8988T (cell line): ENCODE measurements around the gene TSPAN3.

Experiments used
- DNase-seq: peaks from one replicate; pipeline ENCODE4 v3.0.0; 2011

Gene TSPAN3

GRCh38 chr15:77002954-77003912 lies 67.7 kb downstream of the TSPAN3 start:
- DNase-seq = no peak

- DNase-seq = no peak
These were observed 68.5 kb downstream of the TSPAN3 start for GRCh38 chr15:77002436-77002835.

- DNase-seq = no peak
These were observed 68.9 kb downstream of the TSPAN3 start for GRCh38 chr15:77001966-77002365.

- no peak for DNase-seq
These were observed 69.6 kb downstream of the TSPAN3 start for GRCh38 chr15:77001351-77001750.

GRCh38 chr15:76999996-77000395 lies 70.9 kb downstream of the TSPAN3 start:
- no peak for DNase-seq

GRCh38 chr15:76998663-76999285 lies 72.1 kb downstream of the TSPAN3 start:
- DNase-seq = no peak

GRCh38 chr15:76996526-76997401 lies 74.1 kb downstream of the TSPAN3 start:
- no peak for DNase-seq

GRCh38 chr15:76996076-76996525 lies 74.8 kb downstream of the TSPAN3 start:
- no peak for DNase-seq

- DNase-seq = no peak
These were observed 75.7 kb downstream of the TSPAN3 start, which contains the start of gene PSTPIP1 for GRCh38 chr15:76994971-76995945. PSTPIP1 (plus strand) TSS chr15:76995126; CDS start chr15:76995574, 448 bp downstream.

GRCh38 chr15:76994496-76994895 lies 76.4 kb downstream of the TSPAN3 start:
- DNase-seq = no peak

GRCh38 chr15:76994001-76994400 lies 76.9 kb downstream of the TSPAN3 start:
- no peak for DNase-seq

- DNase-seq = no peak
These were observed 77.7 kb downstream of the TSPAN3 start for GRCh38 chr15:76993114-76993725.

GRCh38 chr15:76991741-76992645 lies 78.9 kb downstream of the TSPAN3 start:
- DNase-seq = no peak
